GM23338 (cell line): ENCODE data around the gene MUC6.

ENCODE experiments used
- CREB1 ChIP-seq: fragments of 250-450 bp; sonication (Bioruptor Pico); IDR thresholded peaks from 2 replicates; pipeline ENCODE4 v1.5.0; 2020; ENCODE audit warnings: low read depth, mild to moderate bottlenecking, moderate library complexity
- EZH2 ChIP-seq: fragments of 200-600 bp; sonication (generic); IDR thresholded peaks from one replicate; pipeline ENCODE4 v1.8.0; 2017; ENCODE audit warnings: antibody characterized with exemption, mild to moderate bottlenecking, low read depth; ENCODE audit not compliant: unreplicated experiment
- EZH2phosphoT487 ChIP-seq: fragments of 200-600 bp; sonication (generic); IDR thresholded peaks from one replicate; pipeline ENCODE4 v1.8.1; 2018; ENCODE audit warnings: antibody characterized with exemption; ENCODE audit not compliant: unreplicated experiment
- POLR2AphosphoS5 ChIP-seq: IDR thresholded peaks from 2 replicates; pipeline ENCODE4 v1.6.1; 2016; ENCODE audit warnings: antibody characterized with exemption, low read depth
- ZNF331 ChIP-seq: fragments of 250-450 bp; sonication (Bioruptor Pico); IDR thresholded peaks from 2 replicates; pipeline ENCODE4 v1.5.0; 2020; ENCODE audit warnings: low read depth, mild to moderate bottlenecking, moderate library complexity
- TF ChIP-seq, protein P1 (sequence below), 2 experiments: fragments of 200-600 bp in 1 of 2; sonication (generic) in 1 of 2; conservative IDR thresholded peaks; 2 replicates each; pipeline versions ENCODE4 v1.5.1 to v1.6.1; 2016 to 2017; ENCODE audit warnings: antibody characterized with exemption in 2 of 2, low read depth in 2 of 2, mild to moderate bottlenecking in 2 of 2, moderate library complexity in 1 of 2
- TF ChIP-seq, protein P2 (sequence below): IDR thresholded peaks from one replicate; pipeline ENCODE4 v1.6.1; 2018; ENCODE audit warnings: antibody characterized with exemption; ENCODE audit not compliant: unreplicated experiment

DNA sequence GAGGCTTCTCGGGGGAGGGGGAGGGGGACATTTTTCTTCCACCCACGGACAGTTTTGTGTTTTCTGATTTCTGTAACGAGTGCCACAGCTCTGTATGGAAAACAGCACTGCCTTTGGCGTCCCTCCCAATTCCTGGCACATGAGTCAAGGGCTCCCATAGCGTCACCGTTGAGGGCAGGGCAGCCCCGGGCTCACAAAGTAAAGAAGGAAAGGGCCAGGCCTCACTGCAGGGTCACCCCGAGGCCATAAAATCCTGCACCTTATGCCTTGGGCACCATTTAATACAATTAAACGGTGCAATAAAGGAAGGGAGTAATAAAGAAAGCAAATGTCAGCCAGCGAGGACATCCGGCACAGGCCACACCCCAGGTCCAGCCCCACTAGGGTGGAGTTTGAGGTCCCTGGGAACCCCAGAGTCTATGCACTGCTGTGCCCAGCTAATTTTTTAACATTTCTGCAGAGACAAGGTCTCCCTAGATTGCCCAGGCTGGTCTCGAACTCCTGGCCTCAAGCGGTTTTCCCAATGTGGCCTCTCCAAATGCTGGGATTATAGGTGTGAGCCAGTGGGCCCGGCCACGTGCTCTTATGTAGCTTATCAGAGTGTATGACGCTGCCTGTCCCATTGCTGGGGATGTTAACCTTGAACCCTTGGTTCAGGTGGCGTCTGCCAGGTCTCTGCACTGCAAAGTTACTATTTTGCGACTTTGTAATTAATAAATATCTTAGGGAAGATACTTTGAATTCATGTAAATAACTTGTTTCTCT, 24.5 kb upstream of the MUC6 start:
- TF ChIP-seq, protein P1, sequence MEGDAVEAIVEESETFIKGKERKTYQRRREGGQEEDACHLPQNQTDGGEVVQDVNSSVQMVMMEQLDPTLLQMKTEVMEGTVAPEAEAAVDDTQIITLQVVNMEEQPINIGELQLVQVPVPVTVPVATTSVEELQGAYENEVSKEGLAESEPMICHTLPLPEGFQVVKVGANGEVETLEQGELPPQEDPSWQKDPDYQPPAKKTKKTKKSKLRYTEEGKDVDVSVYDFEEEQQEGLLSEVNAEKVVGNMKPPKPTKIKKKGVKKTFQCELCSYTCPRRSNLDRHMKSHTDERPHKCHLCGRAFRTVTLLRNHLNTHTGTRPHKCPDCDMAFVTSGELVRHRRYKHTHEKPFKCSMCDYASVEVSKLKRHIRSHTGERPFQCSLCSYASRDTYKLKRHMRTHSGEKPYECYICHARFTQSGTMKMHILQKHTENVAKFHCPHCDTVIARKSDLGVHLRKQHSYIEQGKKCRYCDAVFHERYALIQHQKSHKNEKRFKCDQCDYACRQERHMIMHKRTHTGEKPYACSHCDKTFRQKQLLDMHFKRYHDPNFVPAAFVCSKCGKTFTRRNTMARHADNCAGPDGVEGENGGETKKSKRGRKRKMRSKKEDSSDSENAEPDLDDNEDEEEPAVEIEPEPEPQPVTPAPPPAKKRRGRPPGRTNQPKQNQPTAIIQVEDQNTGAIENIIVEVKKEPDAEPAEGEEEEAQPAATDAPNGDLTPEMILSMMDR (conservative IDR thresholded peaks at IDR 0.05; ENCODE audit: low read depth in 2 of 2): no peak
- TF ChIP-seq POLR2AphosphoS5 (no peak), CREB1 (no peak), ZNF331 (CRISPR knock-in tag) (no peak), EZH2phosphoT487 (no peak), EZH2 (no peak)
- TF ChIP-seq, protein P2, sequence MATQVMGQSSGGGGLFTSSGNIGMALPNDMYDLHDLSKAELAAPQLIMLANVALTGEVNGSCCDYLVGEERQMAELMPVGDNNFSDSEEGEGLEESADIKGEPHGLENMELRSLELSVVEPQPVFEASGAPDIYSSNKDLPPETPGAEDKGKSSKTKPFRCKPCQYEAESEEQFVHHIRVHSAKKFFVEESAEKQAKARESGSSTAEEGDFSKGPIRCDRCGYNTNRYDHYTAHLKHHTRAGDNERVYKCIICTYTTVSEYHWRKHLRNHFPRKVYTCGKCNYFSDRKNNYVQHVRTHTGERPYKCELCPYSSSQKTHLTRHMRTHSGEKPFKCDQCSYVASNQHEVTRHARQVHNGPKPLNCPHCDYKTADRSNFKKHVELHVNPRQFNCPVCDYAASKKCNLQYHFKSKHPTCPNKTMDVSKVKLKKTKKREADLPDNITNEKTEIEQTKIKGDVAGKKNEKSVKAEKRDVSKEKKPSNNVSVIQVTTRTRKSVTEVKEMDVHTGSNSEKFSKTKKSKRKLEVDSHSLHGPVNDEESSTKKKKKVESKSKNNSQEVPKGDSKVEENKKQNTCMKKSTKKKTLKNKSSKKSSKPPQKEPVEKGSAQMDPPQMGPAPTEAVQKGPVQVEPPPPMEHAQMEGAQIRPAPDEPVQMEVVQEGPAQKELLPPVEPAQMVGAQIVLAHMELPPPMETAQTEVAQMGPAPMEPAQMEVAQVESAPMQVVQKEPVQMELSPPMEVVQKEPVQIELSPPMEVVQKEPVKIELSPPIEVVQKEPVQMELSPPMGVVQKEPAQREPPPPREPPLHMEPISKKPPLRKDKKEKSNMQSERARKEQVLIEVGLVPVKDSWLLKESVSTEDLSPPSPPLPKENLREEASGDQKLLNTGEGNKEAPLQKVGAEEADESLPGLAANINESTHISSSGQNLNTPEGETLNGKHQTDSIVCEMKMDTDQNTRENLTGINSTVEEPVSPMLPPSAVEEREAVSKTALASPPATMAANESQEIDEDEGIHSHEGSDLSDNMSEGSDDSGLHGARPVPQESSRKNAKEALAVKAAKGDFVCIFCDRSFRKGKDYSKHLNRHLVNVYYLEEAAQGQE: no peak
